Measurements from ENCODE around the gene THEM5. TPM values are rescaled to one million over a fixed set of nuclear protein-coding genes. Genes with fewer than 3 reads are reported as not detected.
A peak's percentile ranks its signal among the peaks of the same experiment; 100 is the strongest.
"Not testable (repeated sequence)": the region's sequence is repeated elsewhere in the genome, so short reads cannot be mapped to it uniquely, and the experiment has no call there.

Gene THEM5
- polyA plus RNA-seq (2013, experiment 1 of 2) = not detected
- polyA plus RNA-seq (2013, experiment 2 of 2) = not detected

GRCh38 chr1:151853411-151853943, at the start of gene THEM5:
TSS of gene THEM5 (minus strand) at chr1:151853712. CDS start at chr1:151853565, 147 bp downstream.
- Histone ChIP-seq H2BK15ac (replicated peaks; ENCODE audit: low read depth) (no peak within 1 kb of the TSS), H2AK5ac (ENCODE audit: low read length) (no peak within 1 kb of the TSS), H3K23ac (ENCODE audit: low read length) (peak within 1 kb of the TSS; percentile 45), H3K27me3 (ENCODE audit: insufficient read depth, low read length, poor library complexity) (no peaks in the 10 kb centered on the region), H2BK120ac (ENCODE audit: low read depth, low read length) (no peak within 1 kb of the TSS), H3K4ac (ENCODE audit: low read depth, low read length) (no peak within 1 kb of the TSS), H3K79me1 (ENCODE audit: low read length) (no peaks in the 10 kb centered on the region), H3K4me3 (ENCODE audit: low read length) (no peak within 1 kb of the TSS), H2BK5ac (ENCODE audit: low read length) (no peak within 1 kb of the TSS), H3K9ac (ENCODE audit: low read length) (no peak within 1 kb of the TSS), H4K8ac (ENCODE audit: low read depth, low read length) (no peak within 1 kb of the TSS), H3K56ac (ENCODE audit: low read length) (no peak within 1 kb of the TSS), H3K27ac (ENCODE audit: low read depth, low read length) (no peak within 1 kb of the TSS), H3K18ac (ENCODE audit: low read length) (no peak within 1 kb of the TSS), H3K79me2 (ENCODE audit: control insufficient read depth, insufficient read depth, low read length) (no peaks in the 10 kb centered on the region), H3K4me1 (ENCODE audit: control insufficient read depth, low read depth, low read length) (no peaks in the 10 kb centered on the region), H4K5ac (ENCODE audit: low read length) (no peak within 1 kb of the TSS), H3K36me3 (ENCODE audit: control insufficient read depth, insufficient read depth, low read length) (no peaks in the 10 kb centered on the region), H3K4me2 (ENCODE audit: low read length) (no peak within 1 kb of the TSS)
- no peak for DNase-seq
- no CpG with 5 or more reads among the region's 5 CpGs for WGBS (ENCODE audit: extremely low coverage, insufficient coverage, low lambda C conversion rate)

GRCh38 chr1:151902858-151903257, 49.3 kb upstream of the THEM5 start:
- no CpG with 5 or more reads among the region's 2 CpGs for WGBS (ENCODE audit: extremely low coverage, insufficient coverage, low lambda C conversion rate)
- Histone ChIP-seq H4K5ac (ENCODE audit: low read length) (no peak overlapping the region), H3K18ac (ENCODE audit: low read length) (no peak overlapping the region), H3K79me1 (ENCODE audit: low read length) (no peaks in the 10 kb centered on the region), H2BK15ac (replicated peaks; ENCODE audit: low read depth) (no peak overlapping the region), H3K4me2 (ENCODE audit: low read length) (no peak overlapping the region), H2AK5ac (ENCODE audit: low read length) (no peak overlapping the region), H3K9ac (ENCODE audit: low read length) (no peak overlapping the region), H3K4me1 (ENCODE audit: control insufficient read depth, low read depth, low read length) (no peaks in the 10 kb centered on the region), H2BK120ac (ENCODE audit: low read depth, low read length) (no peak overlapping the region), H3K36me3 (ENCODE audit: control insufficient read depth, insufficient read depth, low read length) (no peaks in the 10 kb centered on the region), H3K79me2 (ENCODE audit: control insufficient read depth, insufficient read depth, low read length) (no peaks in the 10 kb centered on the region), H3K27ac (ENCODE audit: low read depth, low read length) (no peak overlapping the region), H3K4me3 (ENCODE audit: low read length) (no peak overlapping the region), H2BK5ac (ENCODE audit: low read length) (no peak overlapping the region), H3K27me3 (ENCODE audit: insufficient read depth, low read length, poor library complexity) (no peaks in the 10 kb centered on the region), H3K4ac (ENCODE audit: low read depth, low read length) (no peak overlapping the region), H4K8ac (ENCODE audit: low read depth, low read length) (no peak overlapping the region), H3K56ac (ENCODE audit: low read length) (no peak overlapping the region), H3K23ac (ENCODE audit: low read length) (no peak overlapping the region)
- no peak for DNase-seq

- H3K79me2 ChIP-seq (ENCODE audit: control insufficient read depth, insufficient read depth, low read length); H3K4me2 ChIP-seq (ENCODE audit: low read length); H3K36me3 ChIP-seq (ENCODE audit: control insufficient read depth, insufficient read depth, low read length); H3K23ac ChIP-seq (ENCODE audit: low read length); H3K18ac ChIP-seq (ENCODE audit: low read length); H3K27me3 ChIP-seq (ENCODE audit: insufficient read depth, low read length, poor library complexity); H3K27ac ChIP-seq (ENCODE audit: low read depth, low read length); H2BK120ac ChIP-seq (ENCODE audit: low read depth, low read length); H3K4me1 ChIP-seq (ENCODE audit: control insufficient read depth, low read depth, low read length); H3K9ac ChIP-seq (ENCODE audit: low read length); H2BK5ac ChIP-seq (ENCODE audit: low read length); H3K56ac ChIP-seq (ENCODE audit: low read length); H4K5ac ChIP-seq (ENCODE audit: low read length); H2AK5ac ChIP-seq (ENCODE audit: low read length); H3K4me3 ChIP-seq (ENCODE audit: low read length); DNase-seq; H2BK15ac ChIP-seq (replicated peaks; ENCODE audit: low read depth); H3K79me1 ChIP-seq (ENCODE audit: low read length); H3K4ac ChIP-seq (ENCODE audit: low read depth, low read length); H4K8ac ChIP-seq (ENCODE audit: low read depth, low read length): not testable (repeated sequence)
- WGBS (ENCODE audit: extremely low coverage, insufficient coverage, low lambda C conversion rate) = no CpG with 5 or more reads among the region's 3 CpGs
These were observed 47.3 kb upstream of the THEM5 start for GRCh38 chr1:151900804-151901203.

- H3K4me3 ChIP-seq (ENCODE audit: low read length) = no peak overlapping the region
- no peaks in the 10 kb centered on the region for H3K36me3 ChIP-seq (ENCODE audit: control insufficient read depth, insufficient read depth, low read length)
- no peak overlapping the region for H3K18ac ChIP-seq (ENCODE audit: low read length)
- no peak overlapping the region for H2BK5ac ChIP-seq (ENCODE audit: low read length)
- no peaks in the 10 kb centered on the region for H3K79me2 ChIP-seq (ENCODE audit: control insufficient read depth, insufficient read depth, low read length)
- no peak overlapping the region for H3K4ac ChIP-seq (ENCODE audit: low read depth, low read length)
- no peak overlapping the region for H2BK120ac ChIP-seq (ENCODE audit: low read depth, low read length)
- H2BK15ac ChIP-seq (replicated peaks; ENCODE audit: low read depth) = no peak overlapping the region
- H3K23ac ChIP-seq (ENCODE audit: low read length) = no peak overlapping the region
- H4K5ac ChIP-seq (ENCODE audit: low read length) = no peak overlapping the region
- H3K4me1 ChIP-seq (ENCODE audit: control insufficient read depth, low read depth, low read length) = no peaks in the 10 kb centered on the region
- H3K27ac ChIP-seq (ENCODE audit: low read depth, low read length) = no peak overlapping the region
- H3K56ac ChIP-seq (ENCODE audit: low read length) = peak overlapping the region; percentile 15
- DNase-seq = no peak
- no peak overlapping the region for H3K4me2 ChIP-seq (ENCODE audit: low read length)
- no CpG with 5 or more reads among the region's 2 CpGs for WGBS (ENCODE audit: extremely low coverage, insufficient coverage, low lambda C conversion rate)
- no peak overlapping the region for H3K9ac ChIP-seq (ENCODE audit: low read length)
- no peaks in the 10 kb centered on the region for H3K79me1 ChIP-seq (ENCODE audit: low read length)
- no peak overlapping the region for H2AK5ac ChIP-seq (ENCODE audit: low read length)
- H4K8ac ChIP-seq (ENCODE audit: low read depth, low read length) = no peak overlapping the region
- H3K27me3 ChIP-seq (ENCODE audit: insufficient read depth, low read length, poor library complexity) = no peaks in the 10 kb centered on the region
These were observed 45.0 kb upstream of the THEM5 start for GRCh38 chr1:151898519-151898991.

GRCh38 chr1:151897991-151898431, 44.5 kb upstream of the THEM5 start:
- no peak overlapping the region for H3K9ac ChIP-seq (ENCODE audit: low read length)
- no peak overlapping the region for H3K56ac ChIP-seq (ENCODE audit: low read length)
- H2BK5ac ChIP-seq (ENCODE audit: low read length) = no peak overlapping the region
- no peaks in the 10 kb centered on the region for H3K4me1 ChIP-seq (ENCODE audit: control insufficient read depth, low read depth, low read length)
- no peaks in the 10 kb centered on the region for H3K79me1 ChIP-seq (ENCODE audit: low read length)
- H3K27ac ChIP-seq (ENCODE audit: low read depth, low read length) = no peak overlapping the region
- H3K4me3 ChIP-seq (ENCODE audit: low read length) = no peak overlapping the region
- H3K79me2 ChIP-seq (ENCODE audit: control insufficient read depth, insufficient read depth, low read length) = no peaks in the 10 kb centered on the region
- H3K36me3 ChIP-seq (ENCODE audit: control insufficient read depth, insufficient read depth, low read length) = no peaks in the 10 kb centered on the region
- no peaks in the 10 kb centered on the region for H3K27me3 ChIP-seq (ENCODE audit: insufficient read depth, low read length, poor library complexity)
- no peak overlapping the region for H3K18ac ChIP-seq (ENCODE audit: low read length)
- no peak overlapping the region for H2BK15ac ChIP-seq (replicated peaks; ENCODE audit: low read depth)
- no CpG with 5 or more reads among the region's 10 CpGs for WGBS (ENCODE audit: extremely low coverage, insufficient coverage, low lambda C conversion rate)
- H3K23ac ChIP-seq (ENCODE audit: low read length) = no peak overlapping the region
- DNase-seq = no peak
- H4K8ac ChIP-seq (ENCODE audit: low read depth, low read length) = no peak overlapping the region
- H3K4me2 ChIP-seq (ENCODE audit: low read length) = no peak overlapping the region
- no peak overlapping the region for H2BK120ac ChIP-seq (ENCODE audit: low read depth, low read length)
- no peak overlapping the region for H3K4ac ChIP-seq (ENCODE audit: low read depth, low read length)
- no peak overlapping the region for H2AK5ac ChIP-seq (ENCODE audit: low read length)
- no peak overlapping the region for H4K5ac ChIP-seq (ENCODE audit: low read length)

Data from mesendoderm (in vitro differentiated cells).